HEK293 (cell line): ENCODE results near the gene PTGER2.

Experiments
- CTCF ChIA-PET: fragments of 350-600 bp; formaldehyde crosslinking; extraction: SDS; loops from one replicate; lab custom pipeline; 2021; ENCODE audit warnings: antibody characterized with exemption; lab: Yijun Ruan, JAX
- POLR2A ChIA-PET: fragments of 300-600 bp; formaldehyde crosslinking; extraction: SDS; loops from one replicate; lab custom pipeline; 2020; ENCODE audit warnings: antibody characterized with exemption, inconsistent platforms; lab: Yijun Ruan, JAX
- H3K27ac ChIP-seq: fragments of 200-500 bp; sonication (Bioruptor generic); 2 replicates; pipeline ENCODE4 v1.5.1; 2014; ENCODE audit warnings: low read depth, low read length, control low read depth, inconsistent platforms; ENCODE audit errors: extremely low read depth
- H3K36me3 ChIP-seq, 2 experiments: fragments of 200-500 bp in 1 of 2; sonication (Bioruptor generic) in 1 of 2; 1 replicate in 1 of 2; 2 replicates in 1 of 2; pipeline ENCODE4 v1.5.1; 2014 to 2017; ENCODE audit warnings: inconsistent platforms in 2 of 2, low read length in 2 of 2; ENCODE audit not compliant: control insufficient read depth in 2 of 2, insufficient read depth in 1 of 2
- H3K4me1 ChIP-seq: fragments of 200-500 bp; sonication (Bioruptor generic); 2 replicates; pipeline ENCODE4 v1.5.1; 2014; ENCODE audit warnings: mild to moderate bottlenecking, low read length, inconsistent platforms; ENCODE audit not compliant: control insufficient read depth, insufficient read depth
- H3K4me3 ChIP-seq: 2 replicates; pipeline ENCODE4 v1.5.1; 2011; ENCODE audit warnings: low read depth, mild to moderate bottlenecking, control low read depth, low read length, moderate library complexity
- H3K9me3 ChIP-seq: fragments of 200-500 bp; sonication (Bioruptor generic); 2 replicates; pipeline ENCODE4 v1.5.1; 2014; ENCODE audit warnings: low read depth, low read length, inconsistent platforms; ENCODE audit not compliant: control insufficient read depth, insufficient read depth
- GFI1B ChIP-seq: fragments of 450-650 bp; formaldehyde crosslinking; IDR thresholded peaks from 2 replicates; pipeline ENCODE4 v1.5.1; 2016; ENCODE audit warnings: missing biosample characterization, missing genetic modification characterization
- GLIS1 ChIP-seq: fragments of 450-650 bp; formaldehyde crosslinking; IDR thresholded peaks from 2 replicates; pipeline ENCODE4 v1.5.1; 2016; ENCODE audit warnings: missing biosample characterization, missing genetic modification characterization
- IKZF3 ChIP-seq: fragments of 450-650 bp; IDR thresholded peaks from 2 replicates; pipeline ENCODE4 v1.5.0; 2018; ENCODE audit warnings: missing biosample characterization, mild to moderate bottlenecking, missing genetic modification characterization, moderate library complexity
- YY1 ChIP-seq: fragments of 450-650 bp; formaldehyde crosslinking; IDR thresholded peaks from 2 replicates; pipeline ENCODE4 v1.5.1; 2018; ENCODE audit warnings: missing biosample characterization, missing genetic modification characterization
- ZBTB48 ChIP-seq: fragments of 450-650 bp; formaldehyde crosslinking; IDR thresholded peaks from 2 replicates; pipeline ENCODE4 v1.5.1; 2016; ENCODE audit warnings: missing biosample characterization, missing genetic modification characterization
- ZFP37 ChIP-seq: fragments of 450-650 bp; formaldehyde crosslinking; IDR thresholded peaks from 2 replicates; pipeline ENCODE4 v1.5.1; 2016; ENCODE audit warnings: missing biosample characterization, missing genetic modification characterization
- ZIC2 ChIP-seq: fragments of 450-650 bp; formaldehyde crosslinking; IDR thresholded peaks from 2 replicates; pipeline ENCODE4 v1.5.1; 2016; ENCODE audit warnings: missing biosample characterization, missing genetic modification characterization
- ZNF248 ChIP-seq: fragments of 450-650 bp; formaldehyde crosslinking; IDR thresholded peaks from 2 replicates; pipeline ENCODE4 v1.5.1; 2017; ENCODE audit warnings: missing biosample characterization, missing genetic modification characterization
- ZNF302 ChIP-seq: fragments of 450-650 bp; formaldehyde crosslinking; IDR thresholded peaks from 2 replicates; pipeline ENCODE4 v1.5.1; 2016; ENCODE audit warnings: missing biosample characterization, missing genetic modification characterization, low read depth
- ZNF354C ChIP-seq: fragments of 450-650 bp; formaldehyde crosslinking; IDR thresholded peaks from 2 replicates; pipeline ENCODE4 v1.5.1; 2016; ENCODE audit warnings: missing biosample characterization, missing genetic modification characterization, low read depth, borderline replicate concordance
- ZNF37A ChIP-seq: fragments of 450-650 bp; IDR thresholded peaks from 2 replicates; pipeline ENCODE4 v1.5.1; 2018; ENCODE audit warnings: missing biosample characterization, missing genetic modification characterization
- ZNF571 ChIP-seq: fragments of 450-650 bp; formaldehyde crosslinking; IDR thresholded peaks from 2 replicates; pipeline ENCODE4 v1.5.0; 2017; ENCODE audit warnings: missing biosample characterization, missing genetic modification characterization
- TF ChIP-seq, protein P1 (sequence below): fragments of 450-650 bp; formaldehyde crosslinking; IDR thresholded peaks from 2 replicates; pipeline ENCODE4 v1.5.1; 2016; ENCODE audit warnings: missing biosample characterization, missing genetic modification characterization, borderline replicate concordance
- TF ChIP-seq, protein P2 (sequence below): fragments of 450-650 bp; formaldehyde crosslinking; IDR thresholded peaks from 2 replicates; pipeline ENCODE4 v1.5.1; 2016; ENCODE audit warnings: missing biosample characterization, missing genetic modification characterization
- TF ChIP-seq, protein P3 (sequence below): fragments of 450-650 bp; formaldehyde crosslinking; IDR thresholded peaks from 2 replicates; pipeline ENCODE4 v1.5.1; 2016; ENCODE audit warnings: missing biosample characterization, missing genetic modification characterization
- TF ChIP-seq, protein P4 (sequence below): fragments of 450-650 bp; formaldehyde crosslinking; IDR thresholded peaks from 2 replicates; pipeline ENCODE4 v1.5.1; 2017; ENCODE audit warnings: missing biosample characterization, missing genetic modification characterization

The PTGER2 gene

DNA sequence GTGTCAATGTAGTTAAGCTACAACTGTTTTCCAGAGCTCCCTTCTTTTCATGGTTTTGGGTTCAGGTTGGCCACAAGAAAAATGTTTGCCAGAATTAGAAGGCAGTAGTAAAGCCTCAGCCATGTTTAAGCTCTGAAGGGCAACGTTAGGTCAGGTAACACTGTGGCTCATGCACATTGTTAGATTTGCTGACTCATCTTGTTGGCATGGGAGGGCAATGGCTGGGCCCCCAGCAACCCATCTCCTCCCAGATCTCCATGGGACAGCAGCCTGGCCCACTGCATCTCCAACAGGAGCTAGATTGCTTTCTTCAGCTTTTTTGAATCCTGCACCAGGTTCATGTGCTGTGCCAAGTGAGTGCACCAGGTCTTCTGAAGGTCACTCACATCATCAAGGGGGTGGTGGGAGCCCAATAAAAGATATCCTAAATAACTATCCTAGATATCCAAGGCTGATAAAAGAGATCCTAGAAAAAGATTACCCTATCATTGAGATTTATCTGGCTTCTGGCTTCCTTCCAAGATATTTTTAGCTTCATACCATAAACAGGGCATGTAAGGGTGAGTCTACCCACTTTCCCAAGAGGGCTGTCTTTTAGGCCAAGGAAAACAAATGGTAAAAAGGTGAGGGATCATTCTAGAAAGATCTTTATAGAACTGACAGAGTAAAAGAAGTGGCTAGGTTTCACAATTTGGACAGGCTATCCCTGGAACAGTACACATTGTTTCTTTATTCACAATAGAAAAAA is 28.9 kb downstream of the PTGER2 start:
- ChIA-PET POLR2A (interaction anchor here (0.5 to 0.8 kb wide), 2 partner anchors 29 to 145 kb away, joined by 3 read pairs; partner anchors contain the start of gene PTGER2), CTCF (no interaction called here)
- H3K9me3 ChIP-seq, result no peaks in the 10 kb centered on the region
- H3K4me1 ChIP-seq, result peaks cover 11% of the 10 kb centered on the region; the same call in 1 of the 2 replicates
- peak overlapping the region; percentile 30; the same call in 1 of the 2 replicates for H3K27ac ChIP-seq
- H3K36me3 ChIP-seq, result no peaks in the 10 kb centered on the region
- TF ChIP-seq ZNF354C (tag by site-specific recombination) (no peak), ZNF571 (tag by site-specific recombination) (no peak), GLIS1 (0 out of 2 replicates have a peak, but pooled peaks have one; percentile 15)
- TF ChIP-seq, protein P1, sequence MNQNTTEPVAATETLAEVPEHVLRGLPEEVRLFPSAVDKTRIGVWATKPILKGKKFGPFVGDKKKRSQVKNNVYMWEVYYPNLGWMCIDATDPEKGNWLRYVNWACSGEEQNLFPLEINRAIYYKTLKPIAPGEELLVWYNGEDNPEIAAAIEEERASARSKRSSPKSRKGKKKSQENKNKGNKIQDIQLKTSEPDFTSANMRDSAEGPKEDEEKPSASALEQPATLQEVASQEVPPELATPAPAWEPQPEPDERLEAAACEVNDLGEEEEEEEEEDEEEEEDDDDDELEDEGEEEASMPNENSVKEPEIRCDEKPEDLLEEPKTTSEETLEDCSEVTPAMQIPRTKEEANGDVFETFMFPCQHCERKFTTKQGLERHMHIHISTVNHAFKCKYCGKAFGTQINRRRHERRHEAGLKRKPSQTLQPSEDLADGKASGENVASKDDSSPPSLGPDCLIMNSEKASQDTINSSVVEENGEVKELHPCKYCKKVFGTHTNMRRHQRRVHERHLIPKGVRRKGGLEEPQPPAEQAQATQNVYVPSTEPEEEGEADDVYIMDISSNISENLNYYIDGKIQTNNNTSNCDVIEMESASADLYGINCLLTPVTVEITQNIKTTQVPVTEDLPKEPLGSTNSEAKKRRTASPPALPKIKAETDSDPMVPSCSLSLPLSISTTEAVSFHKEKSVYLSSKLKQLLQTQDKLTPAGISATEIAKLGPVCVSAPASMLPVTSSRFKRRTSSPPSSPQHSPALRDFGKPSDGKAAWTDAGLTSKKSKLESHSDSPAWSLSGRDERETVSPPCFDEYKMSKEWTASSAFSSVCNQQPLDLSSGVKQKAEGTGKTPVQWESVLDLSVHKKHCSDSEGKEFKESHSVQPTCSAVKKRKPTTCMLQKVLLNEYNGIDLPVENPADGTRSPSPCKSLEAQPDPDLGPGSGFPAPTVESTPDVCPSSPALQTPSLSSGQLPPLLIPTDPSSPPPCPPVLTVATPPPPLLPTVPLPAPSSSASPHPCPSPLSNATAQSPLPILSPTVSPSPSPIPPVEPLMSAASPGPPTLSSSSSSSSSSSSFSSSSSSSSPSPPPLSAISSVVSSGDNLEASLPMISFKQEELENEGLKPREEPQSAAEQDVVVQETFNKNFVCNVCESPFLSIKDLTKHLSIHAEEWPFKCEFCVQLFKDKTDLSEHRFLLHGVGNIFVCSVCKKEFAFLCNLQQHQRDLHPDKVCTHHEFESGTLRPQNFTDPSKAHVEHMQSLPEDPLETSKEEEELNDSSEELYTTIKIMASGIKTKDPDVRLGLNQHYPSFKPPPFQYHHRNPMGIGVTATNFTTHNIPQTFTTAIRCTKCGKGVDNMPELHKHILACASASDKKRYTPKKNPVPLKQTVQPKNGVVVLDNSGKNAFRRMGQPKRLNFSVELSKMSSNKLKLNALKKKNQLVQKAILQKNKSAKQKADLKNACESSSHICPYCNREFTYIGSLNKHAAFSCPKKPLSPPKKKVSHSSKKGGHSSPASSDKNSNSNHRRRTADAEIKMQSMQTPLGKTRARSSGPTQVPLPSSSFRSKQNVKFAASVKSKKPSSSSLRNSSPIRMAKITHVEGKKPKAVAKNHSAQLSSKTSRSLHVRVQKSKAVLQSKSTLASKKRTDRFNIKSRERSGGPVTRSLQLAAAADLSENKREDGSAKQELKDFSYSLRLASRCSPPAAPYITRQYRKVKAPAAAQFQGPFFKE (tag by site-specific recombination), result no peak
- TF ChIP-seq, protein P2, sequence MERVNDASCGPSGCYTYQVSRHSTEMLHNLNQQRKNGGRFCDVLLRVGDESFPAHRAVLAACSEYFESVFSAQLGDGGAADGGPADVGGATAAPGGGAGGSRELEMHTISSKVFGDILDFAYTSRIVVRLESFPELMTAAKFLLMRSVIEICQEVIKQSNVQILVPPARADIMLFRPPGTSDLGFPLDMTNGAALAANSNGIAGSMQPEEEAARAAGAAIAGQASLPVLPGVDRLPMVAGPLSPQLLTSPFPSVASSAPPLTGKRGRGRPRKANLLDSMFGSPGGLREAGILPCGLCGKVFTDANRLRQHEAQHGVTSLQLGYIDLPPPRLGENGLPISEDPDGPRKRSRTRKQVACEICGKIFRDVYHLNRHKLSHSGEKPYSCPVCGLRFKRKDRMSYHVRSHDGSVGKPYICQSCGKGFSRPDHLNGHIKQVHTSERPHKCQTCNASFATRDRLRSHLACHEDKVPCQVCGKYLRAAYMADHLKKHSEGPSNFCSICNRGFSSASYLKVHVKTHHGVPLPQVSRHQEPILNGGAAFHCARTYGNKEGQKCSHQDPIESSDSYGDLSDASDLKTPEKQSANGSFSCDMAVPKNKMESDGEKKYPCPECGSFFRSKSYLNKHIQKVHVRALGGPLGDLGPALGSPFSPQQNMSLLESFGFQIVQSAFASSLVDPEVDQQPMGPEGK, result no peak
- TF ChIP-seq, all 188 proteins: peak for 1
- no peak overlapping the region for H3K4me3 ChIP-seq

DNA sequence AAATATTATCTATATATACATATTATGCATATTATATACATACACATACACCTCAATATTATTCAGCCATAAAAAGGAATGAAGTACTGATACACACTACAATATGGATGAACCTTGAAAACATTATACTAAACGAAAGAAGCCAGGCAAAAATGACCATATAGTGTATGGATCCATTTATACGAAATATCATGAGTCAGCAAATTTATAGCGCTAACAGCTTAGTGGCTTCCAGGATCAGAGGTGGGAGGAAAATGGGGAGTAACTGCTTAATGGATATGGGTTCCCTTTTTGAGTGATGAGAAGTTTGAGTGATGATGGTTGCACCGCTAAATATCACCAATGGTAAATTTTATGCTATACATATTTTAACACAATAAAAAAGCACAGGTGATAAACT is 32.7 kb downstream of the PTGER2 start:
- TF ChIP-seq ZBTB48 (tag by site-specific recombination) (no peak), YY1 (tag by site-specific recombination) (no peak), ZFP37 (tag by site-specific recombination) (no peak), ZNF302 (no peak), ZNF248 (tag by site-specific recombination) (no peak), IKZF3 (tag by site-specific recombination) (no peak), ZIC2 (tag by site-specific recombination) (no peak), GFI1B (no peak), ZNF37A (tag by site-specific recombination) (no peak)
- TF ChIP-seq, protein P3, sequence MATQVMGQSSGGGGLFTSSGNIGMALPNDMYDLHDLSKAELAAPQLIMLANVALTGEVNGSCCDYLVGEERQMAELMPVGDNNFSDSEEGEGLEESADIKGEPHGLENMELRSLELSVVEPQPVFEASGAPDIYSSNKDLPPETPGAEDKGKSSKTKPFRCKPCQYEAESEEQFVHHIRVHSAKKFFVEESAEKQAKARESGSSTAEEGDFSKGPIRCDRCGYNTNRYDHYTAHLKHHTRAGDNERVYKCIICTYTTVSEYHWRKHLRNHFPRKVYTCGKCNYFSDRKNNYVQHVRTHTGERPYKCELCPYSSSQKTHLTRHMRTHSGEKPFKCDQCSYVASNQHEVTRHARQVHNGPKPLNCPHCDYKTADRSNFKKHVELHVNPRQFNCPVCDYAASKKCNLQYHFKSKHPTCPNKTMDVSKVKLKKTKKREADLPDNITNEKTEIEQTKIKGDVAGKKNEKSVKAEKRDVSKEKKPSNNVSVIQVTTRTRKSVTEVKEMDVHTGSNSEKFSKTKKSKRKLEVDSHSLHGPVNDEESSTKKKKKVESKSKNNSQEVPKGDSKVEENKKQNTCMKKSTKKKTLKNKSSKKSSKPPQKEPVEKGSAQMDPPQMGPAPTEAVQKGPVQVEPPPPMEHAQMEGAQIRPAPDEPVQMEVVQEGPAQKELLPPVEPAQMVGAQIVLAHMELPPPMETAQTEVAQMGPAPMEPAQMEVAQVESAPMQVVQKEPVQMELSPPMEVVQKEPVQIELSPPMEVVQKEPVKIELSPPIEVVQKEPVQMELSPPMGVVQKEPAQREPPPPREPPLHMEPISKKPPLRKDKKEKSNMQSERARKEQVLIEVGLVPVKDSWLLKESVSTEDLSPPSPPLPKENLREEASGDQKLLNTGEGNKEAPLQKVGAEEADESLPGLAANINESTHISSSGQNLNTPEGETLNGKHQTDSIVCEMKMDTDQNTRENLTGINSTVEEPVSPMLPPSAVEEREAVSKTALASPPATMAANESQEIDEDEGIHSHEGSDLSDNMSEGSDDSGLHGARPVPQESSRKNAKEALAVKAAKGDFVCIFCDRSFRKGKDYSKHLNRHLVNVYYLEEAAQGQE (tag by site-specific recombination), result no peak
- TF ChIP-seq, protein P4, sequence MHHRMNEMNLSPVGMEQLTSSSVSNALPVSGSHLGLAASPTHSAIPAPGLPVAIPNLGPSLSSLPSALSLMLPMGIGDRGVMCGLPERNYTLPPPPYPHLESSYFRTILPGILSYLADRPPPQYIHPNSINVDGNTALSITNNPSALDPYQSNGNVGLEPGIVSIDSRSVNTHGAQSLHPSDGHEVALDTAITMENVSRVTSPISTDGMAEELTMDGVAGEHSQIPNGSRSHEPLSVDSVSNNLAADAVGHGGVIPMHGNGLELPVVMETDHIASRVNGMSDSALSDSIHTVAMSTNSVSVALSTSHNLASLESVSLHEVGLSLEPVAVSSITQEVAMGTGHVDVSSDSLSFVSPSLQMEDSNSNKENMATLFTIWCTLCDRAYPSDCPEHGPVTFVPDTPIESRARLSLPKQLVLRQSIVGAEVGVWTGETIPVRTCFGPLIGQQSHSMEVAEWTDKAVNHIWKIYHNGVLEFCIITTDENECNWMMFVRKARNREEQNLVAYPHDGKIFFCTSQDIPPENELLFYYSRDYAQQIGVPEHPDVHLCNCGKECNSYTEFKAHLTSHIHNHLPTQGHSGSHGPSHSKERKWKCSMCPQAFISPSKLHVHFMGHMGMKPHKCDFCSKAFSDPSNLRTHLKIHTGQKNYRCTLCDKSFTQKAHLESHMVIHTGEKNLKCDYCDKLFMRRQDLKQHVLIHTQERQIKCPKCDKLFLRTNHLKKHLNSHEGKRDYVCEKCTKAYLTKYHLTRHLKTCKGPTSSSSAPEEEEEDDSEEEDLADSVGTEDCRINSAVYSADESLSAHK (tag by site-specific recombination), result no peak
- Histone ChIP-seq H3K4me3 (no peak overlapping the region), H3K27ac (no peak overlapping the region), H3K4me1 (peaks cover 14% of the 10 kb centered on the region), H3K36me3 (no peaks in the 10 kb centered on the region), H3K9me3 (no peaks in the 10 kb centered on the region)
- ChIA-PET POLR2A (interaction anchor here (1.0 kb wide), 1 partner anchor 33 kb away, joined by 3 read pairs; the partner anchor contains the start of gene PTGER2), CTCF (no interaction called here)
